PC-3 (cell line): Measurements from ENCODE around the gene BCL11B. TPM values are rescaled to one million over a fixed set of nuclear protein-coding genes. Genes with fewer than 3 reads are reported as not detected.

Source experiments
- ATAC-seq: fragments of 200-7000 bp; cut with Tn5 transposase; 2 replicates; pipeline ENCODE4 v1.9.1; 2020; ENCODE audit warnings: mild to moderate bottlenecking, moderate library complexity
- BruUV-seq: library from RNA; stranded (reverse); fragments of 400-500 nt; replicated peaks from 2 replicates; lab custom pipeline; 2021; lab: Mats Ljungman, UMichigan
- CTCF ChIA-PET: fragments of 300-600 bp; sonication (Branson Sonifier 250); formaldehyde crosslinking; loops from one replicate; lab custom pipeline; 2022; ENCODE audit warnings: antibody characterized with exemption; lab: Charles Lee
- POLR2A ChIA-PET: fragments of 300-600 bp; sonication (Branson Sonifier 250); formaldehyde crosslinking; loops from one replicate; lab custom pipeline; 2022; ENCODE audit warnings: antibody characterized with exemption; ENCODE audit not compliant: unreplicated experiment; lab: Charles Lee
- DNase-seq: peaks from one replicate; pipeline ENCODE4 v3.0.0-alpha.2; 2015
- H2AFZ ChIP-seq: fragments of 300-600 bp; sonication (generic); 2 replicates; pipeline ENCODE4 v1.6.0; 2016; ENCODE audit warnings: antibody characterized with exemption, low read length
- H3F3A ChIP-seq: fragments of 300-600 bp; sonication (generic); one replicate; pipeline ENCODE4 v1.6.0; 2017; ENCODE audit warnings: antibody characterized with exemption, low read length, control low read depth, mild to moderate bottlenecking; ENCODE audit not compliant: unreplicated experiment
- H3K27ac ChIP-seq: fragments of 300-600 bp; sonication (generic); 2 replicates; pipeline ENCODE4 v1.5.1; 2016; ENCODE audit warnings: mild to moderate bottlenecking, low read length
- H3K27me3 ChIP-seq: fragments of 300-600 bp; sonication (generic); 2 replicates; pipeline ENCODE4 v1.6.1; 2016; ENCODE audit warnings: low read length, mixed read lengths
- H3K36me3 ChIP-seq: fragments of 300-600 bp; sonication (generic); 2 replicates; pipeline ENCODE4 v1.6.1; 2016; ENCODE audit warnings: low read depth, mixed run types, low read length, mixed read lengths
- H3K4me1 ChIP-seq: fragments of 300-600 bp; sonication (generic); 2 replicates; pipeline ENCODE4 v1.5.1; 2016; ENCODE audit warnings: low read length; ENCODE audit not compliant: insufficient read depth
- H3K4me2 ChIP-seq: fragments of 300-600 bp; sonication (generic); 2 replicates; pipeline ENCODE4 v1.6.0; 2016; ENCODE audit warnings: low read length
- H3K4me3 ChIP-seq: fragments of 300-600 bp; sonication (generic); 2 replicates; pipeline ENCODE4 v1.5.1; 2016; ENCODE audit warnings: mild to moderate bottlenecking, low read length, mixed read lengths
- H3K79me2 ChIP-seq: fragments of 300-600 bp; sonication (generic); 2 replicates; pipeline ENCODE4 v1.6.1; 2017; ENCODE audit warnings: low read length, mixed read lengths
- H3K9ac ChIP-seq: fragments of 300-600 bp; sonication (generic); 2 replicates; pipeline ENCODE4 v1.6.0; 2016; ENCODE audit warnings: mild to moderate bottlenecking, low read length
- H3K9me2 ChIP-seq: fragments of 300-600 bp; sonication (generic); replicated peaks from 2 replicates; pipeline ENCODE4 v1.6.1; 2016; ENCODE audit warnings: mixed run types, low read length, mixed read lengths
- H3K9me3 ChIP-seq: fragments of 300-600 bp; sonication (generic); 2 replicates; pipeline ENCODE4 v1.6.1; 2016; ENCODE audit warnings: low read length, mixed read lengths
- H4K20me1 ChIP-seq: fragments of 300-600 bp; sonication (generic); 2 replicates; pipeline ENCODE4 v1.6.1; 2016; ENCODE audit warnings: low read length, mixed read lengths
- EZH2 ChIP-seq: fragments of 300-600 bp; sonication (generic); IDR thresholded peaks from one replicate; pipeline ENCODE4 v1.6.1; 2017; ENCODE audit warnings: antibody characterized with exemption, mild to moderate bottlenecking, low read length; ENCODE audit not compliant: unreplicated experiment
- EZH2phosphoT487 ChIP-seq: fragments of 300-600 bp; sonication (generic); IDR thresholded peaks from 2 replicates; pipeline ENCODE4 v1.6.1; 2018; ENCODE audit warnings: mild to moderate bottlenecking, antibody characterized with exemption, low read length, borderline replicate concordance
- intact Hi-C: fragments of 100-400 bp; cut with micrococcal nuclease; formaldehyde crosslinking; loops from 2 replicates; pipeline ENCODE4 v1.9.0; 2023
- total RNA-seq: library from RNA; depleted of rRNA; stranded (reverse); fragments of >200 nt; gene quantifications from 2 replicates; pipeline ENCODE4 v1.2.3, GENCODE V29; 2014
- TF ChIP-seq, protein P1 (sequence below): fragments of 300-600 bp; sonication (generic); conservative IDR thresholded peaks from 2 replicates; pipeline ENCODE4 v1.5.1; 2017; ENCODE audit warnings: antibody characterized with exemption, low read depth, mild to moderate bottlenecking, low read length

The BCL11B gene
- total RNA-seq, 1 experiment from 2014 or later, result 0.73 TPM

DNA sequence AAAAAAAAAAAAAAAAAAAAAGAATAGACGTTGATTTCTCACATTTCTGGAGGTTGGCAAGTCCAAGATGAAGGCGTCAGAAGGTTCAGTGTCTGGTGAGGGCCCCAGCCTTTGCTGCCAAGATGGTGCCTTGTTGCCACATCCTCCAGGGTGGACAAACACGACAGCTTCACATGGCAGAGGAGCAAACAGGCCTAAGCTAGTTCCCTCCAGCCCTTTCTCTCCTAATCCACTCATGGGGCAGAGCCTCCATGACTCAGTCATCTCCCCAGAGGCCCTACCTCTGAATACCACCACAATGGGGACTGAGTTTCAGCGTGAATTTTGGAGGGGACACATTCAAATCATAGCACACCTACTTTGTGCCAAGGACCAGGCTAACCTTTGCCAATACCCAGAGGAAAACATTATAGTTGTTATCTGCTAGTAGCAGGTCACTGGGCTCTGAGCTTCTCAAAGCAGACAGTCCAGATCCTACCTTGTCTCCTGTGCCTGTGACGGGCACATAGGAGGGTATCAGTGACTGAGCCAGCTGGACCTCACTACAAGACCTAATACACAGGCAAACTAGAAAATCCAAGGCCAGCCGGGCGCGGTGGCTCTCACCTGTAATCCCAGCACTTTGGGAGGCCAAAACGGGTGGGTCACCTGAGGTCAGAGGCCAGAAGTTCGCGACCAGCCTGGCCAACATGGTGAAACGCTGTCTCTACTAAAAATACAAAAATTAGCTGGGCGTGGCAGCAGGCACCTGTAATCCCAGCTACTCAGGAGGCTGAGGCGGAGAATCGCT is 10.5 kb upstream of the BCL11B start:
- Histone ChIP-seq H4K20me1 (no peaks in the 10 kb centered on the region), H3F3A (no peaks in the 10 kb centered on the region), H3K79me2 (no peaks in the 10 kb centered on the region), H3K9me2 (no peaks in the 10 kb centered on the region), H3K4me1 (no peaks in the 10 kb centered on the region), H3K36me3 (no peaks in the 10 kb centered on the region), H3K27ac (no peak overlapping the region), H3K4me2 (no peak overlapping the region), H3K9ac (no peak overlapping the region), H3K9me3 (no peaks in the 10 kb centered on the region), H2AFZ (no peak overlapping the region), H3K27me3 (peaks cover 98% of the 10 kb centered on the region), H3K4me3 (no peak overlapping the region)
- TF ChIP-seq EZH2phosphoT487, result no peak
- no peak for TF ChIP-seq EZH2
- TF ChIP-seq, protein P1, sequence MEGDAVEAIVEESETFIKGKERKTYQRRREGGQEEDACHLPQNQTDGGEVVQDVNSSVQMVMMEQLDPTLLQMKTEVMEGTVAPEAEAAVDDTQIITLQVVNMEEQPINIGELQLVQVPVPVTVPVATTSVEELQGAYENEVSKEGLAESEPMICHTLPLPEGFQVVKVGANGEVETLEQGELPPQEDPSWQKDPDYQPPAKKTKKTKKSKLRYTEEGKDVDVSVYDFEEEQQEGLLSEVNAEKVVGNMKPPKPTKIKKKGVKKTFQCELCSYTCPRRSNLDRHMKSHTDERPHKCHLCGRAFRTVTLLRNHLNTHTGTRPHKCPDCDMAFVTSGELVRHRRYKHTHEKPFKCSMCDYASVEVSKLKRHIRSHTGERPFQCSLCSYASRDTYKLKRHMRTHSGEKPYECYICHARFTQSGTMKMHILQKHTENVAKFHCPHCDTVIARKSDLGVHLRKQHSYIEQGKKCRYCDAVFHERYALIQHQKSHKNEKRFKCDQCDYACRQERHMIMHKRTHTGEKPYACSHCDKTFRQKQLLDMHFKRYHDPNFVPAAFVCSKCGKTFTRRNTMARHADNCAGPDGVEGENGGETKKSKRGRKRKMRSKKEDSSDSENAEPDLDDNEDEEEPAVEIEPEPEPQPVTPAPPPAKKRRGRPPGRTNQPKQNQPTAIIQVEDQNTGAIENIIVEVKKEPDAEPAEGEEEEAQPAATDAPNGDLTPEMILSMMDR, result no peak
- ATAC-seq (no peak), DNase-seq (no peak)
- ChIA-PET POLR2A (no interaction called here), CTCF (no interaction called here)
- intact Hi-C loops, result no loop called here
- no TSS peak for BruUV-seq

DNA sequence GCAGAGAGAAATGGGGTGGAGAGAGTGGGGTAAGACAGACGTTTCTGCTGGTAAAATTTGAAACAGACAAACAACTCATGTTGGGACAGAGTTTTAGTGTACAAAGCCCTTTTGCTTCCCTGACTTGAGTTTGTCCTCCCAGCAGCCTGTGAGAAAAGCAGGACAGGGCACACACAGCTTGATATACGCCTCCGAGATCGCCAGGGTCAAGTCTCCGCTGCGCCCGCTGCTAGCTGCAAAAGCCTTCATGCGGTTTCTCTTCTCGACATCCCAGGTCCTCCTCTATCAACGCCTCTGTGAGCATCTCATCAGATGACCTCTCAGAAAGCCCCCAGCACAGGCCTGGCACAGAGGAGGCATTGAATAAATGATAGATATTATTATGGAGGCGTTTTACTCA is 9.4 kb upstream of the BCL11B start:
- Histone ChIP-seq H2AFZ (no peak overlapping the region), H3K27ac (no peak overlapping the region), H3F3A (no peaks in the 10 kb centered on the region), H3K36me3 (no peaks in the 10 kb centered on the region), H4K20me1 (no peaks in the 10 kb centered on the region), H3K9me3 (no peaks in the 10 kb centered on the region), H3K9ac (no peak overlapping the region), H3K79me2 (no peaks in the 10 kb centered on the region), H3K4me3 (no peak overlapping the region), H3K9me2 (no peaks in the 10 kb centered on the region), H3K27me3 (peaks cover 98% of the 10 kb centered on the region), H3K4me1 (no peaks in the 10 kb centered on the region), H3K4me2 (no peak overlapping the region)
- no TSS peak for BruUV-seq
- no peak for DNase-seq
- TF ChIP-seq EZH2 (no peak), EZH2phosphoT487 (no peak)
- TF ChIP-seq, protein P1, result no peak
- intact Hi-C loops, result no loop called here
- CTCF ChIA-PET, result no interaction called here
- POLR2A ChIA-PET, result no interaction called here
- no peak for ATAC-seq

DNA sequence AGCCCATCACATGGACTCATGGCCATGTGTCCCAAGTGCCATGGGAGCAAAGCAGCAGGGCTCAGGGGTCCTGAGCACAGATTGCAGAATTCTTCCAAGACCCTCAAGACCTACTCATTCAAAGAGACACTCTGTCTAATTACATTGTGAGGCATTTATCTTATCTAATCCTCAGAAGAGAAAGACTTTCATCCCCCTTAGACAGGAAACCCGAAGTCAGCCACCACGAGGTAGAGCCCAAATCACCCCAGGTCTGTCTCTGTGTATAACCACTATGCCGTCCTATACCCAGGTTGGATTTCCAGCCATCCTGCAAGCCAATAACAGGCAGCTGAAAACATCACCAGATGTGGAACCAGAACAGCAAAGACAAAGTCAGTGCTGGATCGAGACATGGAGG is 8.9 kb upstream of the BCL11B start:
- intact Hi-C loops, result no loop called here
- peaks cover 98% of the 10 kb centered on the region for H3K27me3 ChIP-seq
- no TSS peak for BruUV-seq

More for the DNA sequence above, 8.9 kb upstream of the BCL11B start:
- Histone ChIP-seq H3F3A (no peaks in the 10 kb centered on the region), H3K79me2 (no peaks in the 10 kb centered on the region), H4K20me1 (no peaks in the 10 kb centered on the region), H3K9ac (no peak overlapping the region), H3K9me2 (no peaks in the 10 kb centered on the region), H3K4me2 (no peak overlapping the region), H3K36me3 (no peaks in the 10 kb centered on the region), H3K4me1 (no peaks in the 10 kb centered on the region), H3K9me3 (no peaks in the 10 kb centered on the region), H2AFZ (no peak overlapping the region), H3K4me3 (no peak overlapping the region), H3K27ac (no peak overlapping the region)
- DNase-seq (no peak), ATAC-seq (no peak)
- TF ChIP-seq, protein P1, result no peak
- TF ChIP-seq EZH2phosphoT487, result no peak
- TF ChIP-seq EZH2, result no peak
- CTCF ChIA-PET, result no interaction called here
- POLR2A ChIA-PET, result no interaction called here
